Endothelial cell of hepatic sinusoid (primary cell): ENCODE measurements around the gene COL23A1.

ENCODE experiments used
- in situ Hi-C: cut with HindIII; loops from 2 replicates; pipeline ENCODE4 v1.10.0; 2017; ENCODE audit warnings: low sequenced_read_pairs

COL23A1 gene

DNA sequence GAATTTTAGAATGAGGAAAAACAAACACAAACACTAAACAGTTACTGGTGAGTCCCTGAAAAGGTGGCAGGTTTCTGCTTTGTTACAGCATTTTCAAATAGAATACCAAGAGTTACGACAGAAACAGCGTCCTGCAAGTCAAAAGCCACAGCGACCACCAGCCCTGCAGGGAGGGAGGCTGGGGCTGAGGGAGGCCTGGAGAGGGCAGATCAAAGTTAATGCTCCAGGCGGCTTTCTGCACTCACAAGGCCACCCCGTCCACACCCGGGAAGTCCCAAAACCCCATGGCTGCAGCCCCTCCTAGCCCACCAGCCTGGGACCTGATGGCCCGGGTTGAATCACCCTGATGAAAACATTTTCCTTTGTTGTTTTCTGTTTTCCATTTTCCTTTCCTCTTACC lies 29.3 kb downstream of the COL23A1 start:
- in situ Hi-C loops = no loop called here

GRCh38 chr5:178557416-178557815 lies 32.8 kb downstream of the COL23A1 start:
- in situ Hi-C loops = no loop called here

DNA sequence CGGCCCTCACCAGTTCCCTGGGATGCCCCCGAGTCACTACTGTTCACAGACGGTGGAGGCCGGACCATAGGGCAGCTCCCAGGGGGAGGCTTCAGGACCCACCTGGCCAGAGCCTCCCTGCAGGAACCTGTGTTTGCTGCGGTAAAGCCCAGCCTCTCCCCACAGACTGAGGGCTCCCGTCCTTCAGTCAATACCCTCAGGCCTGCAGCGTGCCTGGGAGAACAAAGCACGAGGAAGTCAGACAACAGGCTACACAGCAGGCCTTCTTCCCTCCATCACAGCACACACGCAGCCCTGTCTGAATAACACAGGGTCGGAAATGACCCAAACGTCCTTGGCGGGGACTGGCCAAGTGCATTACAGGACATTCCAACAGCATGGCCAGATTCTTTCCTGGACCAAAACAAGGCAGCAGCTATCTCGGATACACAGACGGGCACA lies 34.4 kb downstream of the COL23A1 start:
- in situ Hi-C loops = no loop called here

DNA sequence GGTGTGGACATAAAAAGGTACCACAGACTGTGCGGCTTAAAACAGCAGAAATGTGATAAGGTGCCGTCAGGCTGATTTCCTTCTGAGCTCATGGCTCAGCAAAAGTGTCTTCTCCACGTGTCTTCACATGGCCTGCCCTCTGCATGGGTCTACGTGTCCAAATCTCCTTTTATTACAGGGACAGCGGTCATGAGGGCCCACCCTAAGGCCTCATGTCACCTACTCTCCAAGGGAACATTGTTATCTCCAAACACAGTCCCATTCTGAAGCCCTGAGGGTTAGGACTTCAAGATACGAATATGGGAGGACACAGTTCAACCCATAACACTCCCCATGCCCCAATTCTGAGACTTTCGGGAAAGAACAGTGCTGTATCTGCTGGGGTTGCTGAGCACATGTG lies 35.2 kb downstream of the COL23A1 start:
- in situ Hi-C loops = no loop called here

DNA sequence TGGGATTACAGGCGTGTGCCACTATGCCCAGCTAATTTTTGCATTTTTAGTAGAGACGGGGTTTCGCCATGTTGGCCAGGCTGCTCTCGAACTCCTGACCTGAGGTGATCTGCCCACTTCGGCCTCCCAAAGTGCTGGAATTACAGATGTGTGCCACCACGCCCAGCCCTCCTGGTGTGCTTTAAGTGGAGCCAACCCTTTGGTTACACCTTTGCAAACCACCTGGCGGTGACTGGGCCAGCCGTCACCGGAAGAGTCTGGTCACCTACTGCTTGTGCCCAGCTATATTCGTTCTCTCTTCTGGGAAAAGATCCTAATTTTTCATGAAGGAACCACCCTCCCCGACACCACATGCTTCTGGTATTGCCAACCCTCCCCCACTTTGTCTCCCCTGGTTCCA lies 35.9 kb downstream of the COL23A1 start:
- in situ Hi-C loops = loop anchor here (5.0 kb wide), 1 partner anchor 57 kb away; no protein-coding TSS in a partner anchor

DNA sequence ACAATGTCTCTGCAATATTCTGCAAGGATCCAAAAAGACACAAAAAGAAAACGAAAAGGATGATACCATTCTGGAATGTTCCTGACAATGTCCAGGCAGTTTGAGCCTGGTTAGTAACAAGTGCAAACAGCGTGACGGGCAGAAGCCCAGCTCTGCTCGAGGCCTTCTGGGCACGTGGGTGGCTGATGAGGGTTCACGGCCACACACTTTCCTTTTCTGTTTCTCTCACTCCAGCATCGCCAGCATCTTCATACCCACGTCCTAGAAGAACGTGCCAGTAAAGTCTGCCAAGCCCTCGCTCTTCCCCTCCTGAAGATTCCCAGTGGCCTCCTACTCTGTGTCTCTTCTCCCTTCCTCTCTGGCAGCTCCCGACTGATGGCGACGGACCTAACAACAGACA lies 36.7 kb downstream of the COL23A1 start:
- in situ Hi-C loops = loop anchor here (5.0 kb wide), 1 partner anchor 56 kb away; no protein-coding TSS in a partner anchor

DNA sequence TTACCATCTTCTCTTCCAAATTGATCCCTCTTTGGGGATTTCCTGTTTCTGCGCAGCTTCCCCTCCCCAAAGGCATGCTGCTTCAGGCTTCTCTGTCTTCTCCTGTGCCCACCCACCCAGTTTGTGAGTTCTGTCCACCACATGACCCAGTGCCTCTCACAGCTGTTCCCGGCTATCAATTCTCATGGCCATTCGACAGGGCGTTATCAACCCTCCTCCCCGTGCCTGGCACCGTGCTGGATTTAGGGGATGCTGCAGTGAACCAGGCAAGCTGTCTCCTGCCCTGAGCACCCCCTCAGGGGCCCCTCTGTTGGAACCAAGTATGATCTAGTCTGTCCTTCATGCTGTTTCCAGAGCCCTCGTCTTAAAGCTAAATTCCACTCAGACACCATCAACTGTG lies 38.7 kb downstream of the COL23A1 start:
- in situ Hi-C loops = loop anchor here (5.0 kb wide), 1 partner anchor 54 kb away; no protein-coding TSS in a partner anchor

- in situ Hi-C loops = loop anchor here (5.0 kb wide), 1 partner anchor 54 kb away; no protein-coding TSS in a partner anchor
These were observed 39.1 kb downstream of the COL23A1 start for GRCh38 chr5:178551059-178551458.

DNA sequence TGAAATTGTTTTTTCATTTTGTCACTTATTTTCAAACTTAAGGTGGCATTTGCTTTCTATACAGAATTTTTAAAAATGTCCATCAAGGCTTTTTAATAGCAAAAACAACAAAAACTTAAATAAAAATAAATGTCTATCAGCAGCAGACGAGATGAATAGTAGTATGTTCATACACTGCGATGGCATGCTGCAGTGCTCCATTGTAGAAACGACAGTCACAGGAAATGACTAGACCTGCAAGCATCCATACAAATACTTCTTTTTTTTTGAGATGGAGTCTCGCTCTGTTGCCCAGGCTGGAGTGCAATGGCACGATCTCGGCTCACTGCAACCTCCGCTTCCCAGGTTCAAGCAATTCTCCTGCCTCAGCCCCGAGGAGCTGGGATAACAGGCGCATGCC lies 41.4 kb downstream of the COL23A1 start:
- in situ Hi-C loops = no loop called here

- in situ Hi-C loops = no loop called here
These were observed 42.3 kb downstream of the COL23A1 start for GRCh38 chr5:178547753-178548415.

DNA sequence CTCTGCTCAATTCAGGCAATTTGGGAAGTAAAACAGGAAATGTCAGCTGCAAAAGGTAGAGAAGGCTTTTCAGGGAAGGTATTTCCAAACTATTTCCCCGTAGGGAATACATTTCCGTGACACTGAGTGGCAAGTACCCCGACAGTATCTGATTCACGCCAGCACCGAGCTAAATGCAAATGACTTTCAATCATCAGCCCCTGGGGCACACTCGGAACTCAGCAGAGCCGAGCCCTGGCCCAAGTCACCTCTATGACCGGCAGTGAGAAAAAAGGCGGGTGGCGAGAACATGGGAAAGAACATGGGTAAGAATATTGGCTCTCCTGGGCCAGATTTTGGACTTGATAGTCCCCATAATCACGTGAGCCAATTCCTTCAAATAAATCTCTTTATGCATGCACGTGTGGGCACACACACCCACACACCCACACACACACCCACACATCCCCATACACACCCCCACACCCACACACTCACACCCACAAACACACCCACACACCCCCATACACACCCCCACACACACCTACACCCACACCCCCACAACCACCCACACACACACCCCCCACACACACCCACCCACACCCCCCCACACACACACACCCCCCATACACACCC lies 43.0 kb downstream of the COL23A1 start:
- in situ Hi-C loops = no loop called here

- in situ Hi-C loops = no loop called here
These were observed 43.5 kb downstream of the COL23A1 start for GRCh38 chr5:178546675-178547033.

DNA sequence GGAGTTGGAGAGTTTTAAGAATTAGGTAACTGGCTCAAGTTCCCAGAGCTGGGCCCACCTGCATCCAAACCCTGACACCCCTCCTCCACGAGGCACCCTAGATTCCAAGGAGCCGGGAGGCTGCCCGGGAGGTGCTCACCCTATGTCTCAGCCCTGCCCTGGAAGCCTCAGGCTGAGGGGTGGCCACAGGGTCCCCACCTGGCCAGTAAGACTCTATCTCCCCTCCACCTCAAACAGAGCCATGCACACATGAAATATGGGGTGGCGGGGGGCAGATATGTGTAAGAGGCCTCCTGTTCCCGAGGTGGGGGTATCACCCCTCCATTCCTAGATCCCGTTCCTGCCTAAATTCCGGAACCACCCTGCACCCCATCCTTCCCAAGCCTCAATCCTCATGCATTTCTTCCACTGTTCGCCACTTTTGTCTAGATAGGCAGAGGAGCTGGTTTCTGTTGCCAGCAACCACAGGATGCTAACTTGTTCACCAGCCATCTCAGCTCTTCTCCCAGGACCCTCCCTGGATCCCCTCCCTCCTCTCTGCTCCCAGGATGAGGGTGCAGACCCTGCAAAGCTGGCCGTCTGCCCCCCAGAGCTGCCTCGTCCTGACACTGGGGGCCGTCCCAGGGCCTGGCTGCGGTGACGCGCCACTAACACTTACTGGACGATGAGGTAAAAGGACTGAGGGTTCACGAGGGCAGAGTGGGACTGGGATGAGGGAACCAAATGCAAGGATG lies 44.1 kb downstream of the COL23A1 start:
- in situ Hi-C loops = no loop called here

GRCh38 chr5:178545176-178545575 lies 45.0 kb downstream of the COL23A1 start:
- in situ Hi-C loops = no loop called here

DNA sequence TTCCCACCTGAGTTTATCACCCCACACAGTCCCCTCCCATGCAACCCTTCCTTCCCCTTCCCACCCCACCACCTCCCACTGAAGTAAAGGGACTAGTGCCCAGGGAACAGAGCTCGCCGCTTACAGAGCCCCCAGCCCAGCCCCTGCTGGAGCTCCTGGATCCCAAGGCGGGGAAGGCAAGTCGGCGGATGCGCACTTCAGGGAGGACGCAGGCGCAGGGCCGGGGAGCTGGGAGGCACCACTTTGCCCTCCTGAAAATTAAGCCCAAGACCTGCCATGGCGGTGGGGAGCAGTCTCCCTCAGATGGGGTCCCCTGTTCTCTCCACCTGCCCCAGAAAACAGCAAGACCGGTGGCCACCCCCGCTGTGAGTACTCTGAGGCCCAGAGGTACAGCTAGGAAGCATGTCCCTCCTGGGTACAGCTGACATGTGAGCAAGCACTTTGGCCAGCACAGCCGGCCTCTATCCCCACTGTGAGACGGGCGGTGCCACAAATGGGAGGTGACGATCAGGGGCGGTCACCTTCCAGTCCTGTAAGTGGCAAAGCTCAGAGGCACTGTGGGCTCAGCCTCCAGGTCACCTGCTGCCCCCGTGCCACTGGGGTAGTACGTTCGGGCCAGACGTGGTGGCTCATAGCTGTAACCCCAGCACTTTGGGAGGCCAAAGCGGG lies 45.9 kb downstream of the COL23A1 start:
- in situ Hi-C loops = no loop called here

- in situ Hi-C loops = no loop called here
These were observed 47.7 kb downstream of the COL23A1 start for GRCh38 chr5:178542455-178542854.

DNA sequence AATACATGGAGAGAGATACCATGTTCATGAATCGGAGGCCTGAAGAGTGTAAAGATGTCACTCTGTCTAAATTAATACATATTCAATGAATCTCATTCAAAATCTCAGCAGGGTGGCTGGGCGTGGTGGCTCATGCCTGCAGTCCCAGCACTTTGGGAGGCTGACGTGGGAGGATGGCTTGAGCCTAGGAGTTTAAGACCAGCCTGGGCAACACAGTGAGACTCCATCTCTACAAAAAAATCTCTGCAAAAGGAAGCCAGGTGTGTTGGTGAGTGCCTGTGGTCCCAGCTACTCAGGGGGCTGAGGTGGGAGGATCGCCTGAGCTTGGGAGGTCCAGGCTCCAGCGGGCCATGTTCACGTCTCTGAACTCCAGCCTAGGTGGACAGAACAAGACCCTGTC lies 49.7 kb downstream of the COL23A1 start:
- in situ Hi-C loops = no loop called here

- in situ Hi-C loops = no loop called here
These were observed 51.4 kb downstream of the COL23A1 start for GRCh38 chr5:178538741-178539229.

- in situ Hi-C loops = no loop called here
These were observed 52.5 kb downstream of the COL23A1 start for GRCh38 chr5:178537467-178538371.
